Lower leg skin (tissue), 3 donors: ENCODE measurements around the gene ANKIB1.

ENCODE experiments used
- CTCF ChIP-seq, 3 donors: fragments of 450-650 bp; IDR thresholded peaks; one replicate each; pipeline ENCODE4 v1.5.1; 2016; ENCODE audit warnings: antibody characterized with exemption in 3 of 3, mild to moderate bottlenecking in 3 of 3, moderate library complexity in 2 of 3
- POLR2A ChIP-seq, 2 donors: fragments of 450-650 bp; IDR thresholded peaks; one replicate each; pipeline ENCODE4 v1.6.1; 2016 to 2017; ENCODE audit warnings: antibody characterized with exemption in 2 of 2, mild to moderate bottlenecking in 1 of 2, moderate library complexity in 1 of 2

- TF ChIP-seq CTCF (IDR thresholded peaks at IDR 0.05) (no peak), POLR2A (IDR thresholded peaks at IDR 0.05) (no peak)
Measured at GRCh38 chr7:92296880-92297445, 51.2 kb downstream of the ANKIB1 start.
